GM23248 (cell line): ENCODE data around the gene CHRNB1.

ENCODE experiments used
- EZH2 ChIP-seq: fragments of 200-600 bp; sonication (generic); IDR thresholded peaks from 2 replicates; pipeline ENCODE4 v1.6.1; 2018; ENCODE audit warnings: antibody characterized with exemption, mild to moderate bottlenecking; ENCODE audit not compliant: insufficient read depth, poor library complexity, severe bottlenecking
- EZH2phosphoT487 ChIP-seq: fragments of 200-600 bp; sonication (generic); IDR thresholded peaks from 2 replicates; pipeline ENCODE4 v1.6.1; 2018; ENCODE audit warnings: antibody characterized with exemption, moderate library complexity, mild to moderate bottlenecking, low read depth; ENCODE audit not compliant: insufficient read depth

DNA sequence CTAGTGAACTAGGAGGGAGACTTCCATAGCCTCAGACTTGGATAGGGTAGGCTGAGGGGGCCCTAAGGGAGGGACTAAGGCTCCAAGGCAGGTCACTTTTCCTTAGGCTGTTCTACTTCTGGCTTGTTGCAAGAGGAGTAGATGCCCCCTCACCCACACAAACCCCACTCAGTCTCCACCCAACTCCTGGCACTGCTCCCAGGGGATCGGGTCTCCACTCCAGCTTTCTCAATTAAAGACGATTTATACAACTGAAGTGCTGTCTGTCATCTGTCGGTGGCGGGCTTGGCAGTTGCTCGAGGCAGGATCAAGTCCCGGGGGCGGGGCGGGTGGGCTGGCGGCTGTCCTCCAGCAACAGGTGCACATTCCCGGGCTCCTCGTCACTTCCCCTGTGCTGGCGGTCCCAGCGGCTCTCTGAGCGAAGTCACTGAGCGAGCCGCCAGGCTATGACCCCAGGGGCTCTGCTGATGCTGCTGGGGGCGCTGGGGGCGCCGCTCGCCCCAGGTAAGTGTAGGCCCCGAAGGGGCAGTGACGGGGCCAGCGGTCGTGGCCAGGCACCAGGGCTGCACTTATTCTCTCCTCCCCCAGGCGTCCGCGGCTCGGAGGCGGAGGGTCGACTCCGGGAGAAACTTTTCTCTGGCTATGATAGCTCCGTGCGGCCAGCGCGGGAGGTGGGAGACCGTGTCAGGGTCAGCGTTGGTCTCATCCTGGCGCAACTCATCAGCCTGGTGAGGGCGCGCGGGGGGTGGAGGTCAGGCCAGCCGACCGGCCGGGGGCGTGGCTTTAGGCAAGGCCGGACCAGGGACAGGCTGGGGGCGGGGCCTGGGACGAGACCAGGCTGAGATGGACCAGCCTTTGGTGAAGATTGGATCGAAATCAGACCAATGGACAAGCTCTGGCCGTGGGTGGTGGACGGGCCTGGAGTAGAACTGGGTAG, at the start of gene CHRNB1:
- TF ChIP-seq EZH2phosphoT487: no peak
- no peak for TF ChIP-seq EZH2
